Measurements from ENCODE around the gene NOS1AP.

DNA sequence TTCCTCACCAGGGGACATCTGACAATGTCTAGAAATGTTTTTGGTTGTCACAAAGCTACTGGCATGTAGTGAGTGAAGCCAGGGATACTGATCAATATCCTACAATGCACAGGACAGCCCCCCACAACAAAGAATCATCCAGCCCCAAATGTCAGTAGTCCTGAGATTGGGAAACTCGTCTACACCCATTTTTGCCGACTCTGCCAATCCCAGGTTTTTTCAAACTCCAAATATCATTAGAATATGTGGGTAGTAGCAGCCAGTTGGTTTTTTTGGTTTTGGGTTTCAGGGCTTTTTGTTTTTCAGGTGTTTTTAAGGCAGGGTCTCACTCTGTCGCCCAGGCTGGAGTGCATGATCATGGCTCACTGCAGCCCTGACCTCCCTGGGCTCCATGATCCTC is 301.2 kb downstream of the NOS1AP start:
- TF ChIP-seq, protein P1, sequence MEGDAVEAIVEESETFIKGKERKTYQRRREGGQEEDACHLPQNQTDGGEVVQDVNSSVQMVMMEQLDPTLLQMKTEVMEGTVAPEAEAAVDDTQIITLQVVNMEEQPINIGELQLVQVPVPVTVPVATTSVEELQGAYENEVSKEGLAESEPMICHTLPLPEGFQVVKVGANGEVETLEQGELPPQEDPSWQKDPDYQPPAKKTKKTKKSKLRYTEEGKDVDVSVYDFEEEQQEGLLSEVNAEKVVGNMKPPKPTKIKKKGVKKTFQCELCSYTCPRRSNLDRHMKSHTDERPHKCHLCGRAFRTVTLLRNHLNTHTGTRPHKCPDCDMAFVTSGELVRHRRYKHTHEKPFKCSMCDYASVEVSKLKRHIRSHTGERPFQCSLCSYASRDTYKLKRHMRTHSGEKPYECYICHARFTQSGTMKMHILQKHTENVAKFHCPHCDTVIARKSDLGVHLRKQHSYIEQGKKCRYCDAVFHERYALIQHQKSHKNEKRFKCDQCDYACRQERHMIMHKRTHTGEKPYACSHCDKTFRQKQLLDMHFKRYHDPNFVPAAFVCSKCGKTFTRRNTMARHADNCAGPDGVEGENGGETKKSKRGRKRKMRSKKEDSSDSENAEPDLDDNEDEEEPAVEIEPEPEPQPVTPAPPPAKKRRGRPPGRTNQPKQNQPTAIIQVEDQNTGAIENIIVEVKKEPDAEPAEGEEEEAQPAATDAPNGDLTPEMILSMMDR (IDR thresholded peaks at IDR 0.05; ENCODE audit: low read length): no peak
- TF ChIP-seq EZH2 (optimal IDR thresholded peaks at IDR 0.05; ENCODE audit: low read depth, low read length) (no peak), EZH2phosphoT487 (IDR thresholded peaks at IDR 0.05; ENCODE audit: low read length) (no peak)
